ENCODE results near the gene TMEM132C.

TMEM132C gene

DNA sequence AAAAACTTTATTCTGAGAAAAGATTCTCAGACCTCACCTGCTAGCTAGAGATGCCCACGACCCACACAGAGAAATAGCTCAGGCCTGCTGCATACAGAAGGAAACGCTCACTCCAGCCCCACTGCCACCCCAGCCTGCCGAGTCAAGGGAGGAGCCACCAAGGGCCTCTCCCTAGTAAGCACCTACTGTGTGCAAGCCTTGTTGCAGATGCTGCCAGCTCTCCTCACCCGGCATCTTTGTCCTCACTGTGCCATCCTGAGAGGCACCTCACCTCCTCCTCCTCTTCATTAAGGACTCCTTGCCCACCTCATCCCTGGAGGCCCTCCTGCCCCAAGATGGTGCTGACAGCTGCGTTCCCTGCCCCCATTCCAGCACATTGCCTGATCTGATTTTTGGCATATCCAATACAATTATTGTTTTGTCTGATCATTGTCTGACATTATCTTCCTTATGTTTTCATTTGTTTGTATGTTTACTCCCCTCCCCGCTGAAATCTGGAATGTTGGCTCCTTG, 359.9 kb downstream of the TMEM132C start:
- no peak for TF ChIP-seq EZH2phosphoT487 (IDR thresholded peaks at IDR 0.05; ENCODE audit: borderline replicate concordance, low read length)
- TF ChIP-seq, protein P1, sequence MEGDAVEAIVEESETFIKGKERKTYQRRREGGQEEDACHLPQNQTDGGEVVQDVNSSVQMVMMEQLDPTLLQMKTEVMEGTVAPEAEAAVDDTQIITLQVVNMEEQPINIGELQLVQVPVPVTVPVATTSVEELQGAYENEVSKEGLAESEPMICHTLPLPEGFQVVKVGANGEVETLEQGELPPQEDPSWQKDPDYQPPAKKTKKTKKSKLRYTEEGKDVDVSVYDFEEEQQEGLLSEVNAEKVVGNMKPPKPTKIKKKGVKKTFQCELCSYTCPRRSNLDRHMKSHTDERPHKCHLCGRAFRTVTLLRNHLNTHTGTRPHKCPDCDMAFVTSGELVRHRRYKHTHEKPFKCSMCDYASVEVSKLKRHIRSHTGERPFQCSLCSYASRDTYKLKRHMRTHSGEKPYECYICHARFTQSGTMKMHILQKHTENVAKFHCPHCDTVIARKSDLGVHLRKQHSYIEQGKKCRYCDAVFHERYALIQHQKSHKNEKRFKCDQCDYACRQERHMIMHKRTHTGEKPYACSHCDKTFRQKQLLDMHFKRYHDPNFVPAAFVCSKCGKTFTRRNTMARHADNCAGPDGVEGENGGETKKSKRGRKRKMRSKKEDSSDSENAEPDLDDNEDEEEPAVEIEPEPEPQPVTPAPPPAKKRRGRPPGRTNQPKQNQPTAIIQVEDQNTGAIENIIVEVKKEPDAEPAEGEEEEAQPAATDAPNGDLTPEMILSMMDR (IDR thresholded peaks at IDR 0.05; ENCODE audit: low read depth, low read length, poor library complexity, severe bottlenecking) = no peak
- H4K20me1 ChIP-seq (ENCODE audit: control insufficient read depth, insufficient read depth, low read depth, low read length) = no peaks in the 10 kb centered on the region
- H3K36me3 ChIP-seq (ENCODE audit: control insufficient read depth, low read length) = no peaks in the 10 kb centered on the region
- no peak overlapping the region for H3K27ac ChIP-seq (ENCODE audit: low read depth, low read length)
- no peaks in the 10 kb centered on the region for H3K4me1 ChIP-seq (ENCODE audit: control insufficient read depth, low read length)
- H3K9me3 ChIP-seq (ENCODE audit: control insufficient read depth, insufficient read depth, low read length) = no peaks in the 10 kb centered on the region
- no peaks in the 10 kb centered on the region for H3K79me2 ChIP-seq (ENCODE audit: control insufficient read depth, low read length)
- no peaks in the 10 kb centered on the region for H3K9me2 ChIP-seq (replicated peaks; ENCODE audit: control insufficient read depth, low read length)
- no peak overlapping the region for H3K4me3 ChIP-seq (ENCODE audit: low read length)
- H3K27me3 ChIP-seq (ENCODE audit: control insufficient read depth, low read length) = no peaks in the 10 kb centered on the region
- H3F3A ChIP-seq (ENCODE audit: control insufficient read depth, insufficient read depth) = no peaks in the 10 kb centered on the region
- no peak overlapping the region for H3K4me2 ChIP-seq (ENCODE audit: low read length)

DNA sequence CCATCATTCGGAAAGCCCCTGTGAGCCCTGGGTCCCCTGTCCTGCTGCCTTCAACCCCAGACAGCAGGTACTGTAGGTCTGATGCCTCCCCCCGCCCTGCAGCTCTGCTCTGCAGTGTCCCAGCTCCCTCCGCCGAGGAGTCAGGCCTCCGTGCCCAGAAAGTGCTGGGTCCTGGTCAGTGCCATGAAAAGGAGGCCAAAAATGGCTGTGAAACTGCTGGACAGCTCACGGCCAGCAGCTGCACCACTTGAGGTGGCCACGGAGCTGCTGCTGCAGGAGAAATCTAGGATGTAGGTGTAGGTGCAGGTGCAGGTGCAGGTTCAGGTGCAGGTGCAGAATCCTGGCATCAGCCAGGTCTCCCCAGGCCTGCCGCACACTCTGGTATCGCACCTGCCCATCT, 360.7 kb downstream of the TMEM132C start:
- no peaks in the 10 kb centered on the region for H3K9me3 ChIP-seq (ENCODE audit: control insufficient read depth, insufficient read depth, low read length)
- no peaks in the 10 kb centered on the region for H3K36me3 ChIP-seq (ENCODE audit: control insufficient read depth, low read length)
- H3K9me2 ChIP-seq (replicated peaks; ENCODE audit: control insufficient read depth, low read length) = no peaks in the 10 kb centered on the region
- H3F3A ChIP-seq (ENCODE audit: control insufficient read depth, insufficient read depth) = no peaks in the 10 kb centered on the region
- H3K4me1 ChIP-seq (ENCODE audit: control insufficient read depth, low read length) = no peaks in the 10 kb centered on the region
- no peaks in the 10 kb centered on the region for H4K20me1 ChIP-seq (ENCODE audit: control insufficient read depth, insufficient read depth, low read depth, low read length)
- H3K4me2 ChIP-seq (ENCODE audit: low read length) = no peak overlapping the region
- H3K4me3 ChIP-seq (ENCODE audit: low read length) = no peak overlapping the region
- no peaks in the 10 kb centered on the region for H3K27me3 ChIP-seq (ENCODE audit: control insufficient read depth, low read length)
- TF ChIP-seq, protein P1 (IDR thresholded peaks at IDR 0.05; ENCODE audit: low read depth, low read length, poor library complexity, severe bottlenecking) = no peak
- TF ChIP-seq EZH2phosphoT487 (IDR thresholded peaks at IDR 0.05; ENCODE audit: borderline replicate concordance, low read length) = no peak
- H3K79me2 ChIP-seq (ENCODE audit: control insufficient read depth, low read length) = no peaks in the 10 kb centered on the region
- no peak overlapping the region for H3K27ac ChIP-seq (ENCODE audit: low read depth, low read length)

DNA sequence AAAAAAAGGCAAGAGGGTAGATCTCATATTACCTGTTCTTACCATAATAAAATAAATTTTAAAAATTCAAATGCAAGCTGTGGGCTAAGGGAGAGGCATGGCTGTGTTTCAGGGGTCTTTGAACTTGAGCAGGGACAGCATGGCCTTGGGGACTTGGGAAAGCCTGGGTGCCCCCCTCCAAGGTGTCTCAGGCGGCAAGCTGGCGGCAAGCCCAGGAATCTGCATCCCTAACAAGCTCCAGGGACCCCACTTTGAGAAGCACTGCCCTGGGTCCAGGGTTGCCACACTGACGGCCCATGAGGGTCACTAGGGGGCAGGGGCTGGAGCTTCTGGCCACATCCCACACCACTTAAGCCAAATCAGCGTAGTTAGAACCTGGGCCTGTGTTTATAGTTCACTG, 363.0 kb downstream of the TMEM132C start:
- H3K4me2 ChIP-seq (ENCODE audit: low read length) = no peak overlapping the region
- no peaks in the 10 kb centered on the region for H3F3A ChIP-seq (ENCODE audit: control insufficient read depth, insufficient read depth)
- no peak overlapping the region for H3K27ac ChIP-seq (ENCODE audit: low read depth, low read length)
- H3K4me1 ChIP-seq (ENCODE audit: control insufficient read depth, low read length) = no peaks in the 10 kb centered on the region
- H3K79me2 ChIP-seq (ENCODE audit: control insufficient read depth, low read length) = no peaks in the 10 kb centered on the region
- H3K27me3 ChIP-seq (ENCODE audit: control insufficient read depth, low read length) = no peaks in the 10 kb centered on the region
- no peaks in the 10 kb centered on the region for H4K20me1 ChIP-seq (ENCODE audit: control insufficient read depth, insufficient read depth, low read depth, low read length)
- no peaks in the 10 kb centered on the region for H3K36me3 ChIP-seq (ENCODE audit: control insufficient read depth, low read length)
- H3K9me2 ChIP-seq (replicated peaks; ENCODE audit: control insufficient read depth, low read length) = no peaks in the 10 kb centered on the region
- TF ChIP-seq EZH2phosphoT487 (IDR thresholded peaks at IDR 0.05; ENCODE audit: borderline replicate concordance, low read length) = no peak
- TF ChIP-seq, protein P1 (IDR thresholded peaks at IDR 0.05; ENCODE audit: low read depth, low read length, poor library complexity, severe bottlenecking) = no peak
- H3K9me3 ChIP-seq (ENCODE audit: control insufficient read depth, insufficient read depth, low read length) = no peaks in the 10 kb centered on the region
- no peak overlapping the region for H3K4me3 ChIP-seq (ENCODE audit: low read length)

All from DOHH2 (cell line).